ENCODE data around the gene ABCC8. TPM values are rescaled to one million over a fixed set of nuclear protein-coding genes. Genes with fewer than 3 reads are reported as not detected.

ABCC8 gene
- total and polyA plus RNA-seq, 2 donors (not counting 1 experiment from before 2014, with no cell fraction given): 0.03 to 0.17 TPM

DNA sequence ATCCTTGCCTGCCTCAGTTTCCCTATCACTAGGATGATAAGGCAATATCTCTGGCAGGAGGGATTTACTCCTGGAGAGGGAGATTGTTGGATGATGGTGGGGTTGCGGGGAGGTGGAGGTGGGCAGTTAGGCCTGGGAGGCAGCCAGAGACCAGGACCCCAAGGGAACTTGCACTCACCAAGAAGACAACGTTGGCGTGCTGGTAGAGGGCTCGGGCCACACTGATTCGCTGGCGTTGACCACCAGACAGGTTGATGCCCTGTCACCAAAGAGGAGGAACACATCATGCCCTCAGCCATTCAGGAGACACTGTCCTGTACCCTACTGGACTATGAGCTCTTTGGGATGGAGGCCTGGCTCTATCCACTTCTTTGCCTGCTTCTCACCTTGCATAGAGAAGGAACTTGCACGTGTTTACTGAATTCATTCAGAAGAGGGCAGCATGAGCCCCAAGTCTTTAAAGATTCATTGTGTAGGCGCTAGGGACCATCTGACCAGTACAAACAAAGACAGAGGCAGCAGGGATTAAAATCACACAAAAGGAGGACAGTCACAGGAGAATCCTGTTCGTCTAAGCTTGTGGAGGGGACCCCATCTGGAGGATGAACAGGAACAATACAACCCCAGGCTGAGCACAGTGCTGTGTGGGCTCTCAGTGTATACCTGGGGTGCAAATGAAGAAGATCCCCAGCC, 64.0 kb downstream of the ABCC8 start:
- peaks cover 0 to 6% (median 0%) of the 10 kb centered on the region in 4 experiments for H3K27me3 ChIP-seq (replicated peaks in 1 of 4; ENCODE audit: control extremely low read depth in 1 of 4, control insufficient read depth in 3 of 4, insufficient read depth in 4 of 4, low read length in 3 of 4)
- H3K4me2 ChIP-seq (replicated peaks; ENCODE audit: low read depth, low read length, poor library complexity, severe bottlenecking): no peak overlapping the region
- no peaks in the 10 kb centered on the region for H3K4me1 ChIP-seq (ENCODE audit: control insufficient read depth in 2 of 2, insufficient read depth in 2 of 2, low read length in 2 of 2)
- no peaks in the 10 kb centered on the region for H4K20me1 ChIP-seq (ENCODE audit: control insufficient read depth, insufficient read depth, low read length, poor library complexity, severe bottlenecking)
- TF ChIP-seq, protein P1, sequence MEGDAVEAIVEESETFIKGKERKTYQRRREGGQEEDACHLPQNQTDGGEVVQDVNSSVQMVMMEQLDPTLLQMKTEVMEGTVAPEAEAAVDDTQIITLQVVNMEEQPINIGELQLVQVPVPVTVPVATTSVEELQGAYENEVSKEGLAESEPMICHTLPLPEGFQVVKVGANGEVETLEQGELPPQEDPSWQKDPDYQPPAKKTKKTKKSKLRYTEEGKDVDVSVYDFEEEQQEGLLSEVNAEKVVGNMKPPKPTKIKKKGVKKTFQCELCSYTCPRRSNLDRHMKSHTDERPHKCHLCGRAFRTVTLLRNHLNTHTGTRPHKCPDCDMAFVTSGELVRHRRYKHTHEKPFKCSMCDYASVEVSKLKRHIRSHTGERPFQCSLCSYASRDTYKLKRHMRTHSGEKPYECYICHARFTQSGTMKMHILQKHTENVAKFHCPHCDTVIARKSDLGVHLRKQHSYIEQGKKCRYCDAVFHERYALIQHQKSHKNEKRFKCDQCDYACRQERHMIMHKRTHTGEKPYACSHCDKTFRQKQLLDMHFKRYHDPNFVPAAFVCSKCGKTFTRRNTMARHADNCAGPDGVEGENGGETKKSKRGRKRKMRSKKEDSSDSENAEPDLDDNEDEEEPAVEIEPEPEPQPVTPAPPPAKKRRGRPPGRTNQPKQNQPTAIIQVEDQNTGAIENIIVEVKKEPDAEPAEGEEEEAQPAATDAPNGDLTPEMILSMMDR (IDR thresholded peaks at IDR 0.05): no peak
- TF ChIP-seq EZH2 (IDR thresholded peaks at IDR 0.05; ENCODE audit: borderline replicate concordance, insufficient read depth, low read depth, low read length, poor library complexity, severe bottlenecking): no peak
- H3K9me3 ChIP-seq (ENCODE audit: control extremely low read depth in 1 of 3, control insufficient read depth in 2 of 3, insufficient read depth in 1 of 3, low read length in 2 of 3): peaks cover 0 to under 1% (median 0%) of the 10 kb centered on the region in 3 donors
- no peak overlapping the region for H3K27ac Mint-ChIP-seq
- H3K4me1 Mint-ChIP-seq: no peaks in the 10 kb centered on the region
- H3K27ac ChIP-seq (ENCODE audit: low read length in 2 of 2): no peak overlapping the region
- no peaks in the 10 kb centered on the region for H3K36me3 ChIP-seq (replicated peaks in 1 of 2; ENCODE audit: control extremely low read depth in 1 of 2, control insufficient read depth in 1 of 2, extremely low read depth in 1 of 2, insufficient read depth in 2 of 2, low read length in 1 of 2)
- ATAC-seq (ENCODE audit: low read depth): no peak
- H3K4me3 Mint-ChIP-seq: no peak overlapping the region
- no peak for DNase-seq
- H3K9me3 Mint-ChIP-seq (ENCODE audit: insufficient read depth): no peaks in the 10 kb centered on the region
- H3K79me2 ChIP-seq (ENCODE audit: control insufficient read depth, insufficient read depth, low read length): no peaks in the 10 kb centered on the region
- ChIA-PET CTCF (no interaction called here), POLR2A (no interaction called here)
- H2AFZ ChIP-seq (ENCODE audit: insufficient read depth, low read depth, low read length, poor library complexity, severe bottlenecking): no peak overlapping the region
- no peak overlapping the region for H3K9ac ChIP-seq (ENCODE audit: low read length)
- 82% methylated on average over 9 of the region's 9 CpGs for WGBS (ENCODE audit: insufficient coverage)
- H3K4me3 ChIP-seq (ENCODE audit: control extremely low read depth in 1 of 5, extremely low read depth in 1 of 5, insufficient read depth in 1 of 5, low read depth in 2 of 5, low read length in 4 of 5): no peak overlapping the region
- peaks cover 19% of the 10 kb centered on the region for H3K27me3 Mint-ChIP-seq
- intact Hi-C loops (cut with micrococcal nuclease): no loop called here

DNA sequence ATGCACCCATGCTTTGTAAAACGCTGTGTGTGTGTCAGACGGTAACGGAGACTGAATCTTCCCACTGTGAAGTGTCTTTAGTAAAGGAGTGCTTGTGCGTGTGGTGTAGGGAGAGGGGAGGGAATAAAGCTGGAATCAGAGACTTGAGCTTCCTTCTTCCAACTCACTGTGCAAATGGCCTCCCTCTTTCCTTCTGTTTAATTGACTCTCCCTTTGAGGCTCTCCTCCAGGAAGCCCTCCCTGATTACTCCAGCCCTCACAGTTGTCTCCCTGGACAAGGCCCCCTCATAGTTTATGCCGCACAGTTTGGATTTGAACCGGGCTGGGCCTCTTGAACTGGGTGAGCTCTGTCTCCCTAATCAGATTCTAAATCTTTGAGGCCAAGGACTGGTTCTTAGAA, 65.2 kb downstream of the ABCC8 start:
- Mint-ChIP-seq H3K4me3 (no peak overlapping the region), H3K27me3 (peaks cover 12% of the 10 kb centered on the region), H3K27ac (no peak overlapping the region), H3K4me1 (no peaks in the 10 kb centered on the region), H3K9me3 (ENCODE audit: insufficient read depth) (no peaks in the 10 kb centered on the region)
- no peak for DNase-seq
- ATAC-seq (ENCODE audit: low read depth): no peak
- Histone ChIP-seq H3K79me2 (ENCODE audit: control insufficient read depth, insufficient read depth, low read length) (no peaks in the 10 kb centered on the region), H2AFZ (ENCODE audit: insufficient read depth, low read depth, low read length, poor library complexity, severe bottlenecking) (no peak overlapping the region), H3K9me3 (ENCODE audit: control extremely low read depth in 1 of 3, control insufficient read depth in 2 of 3, insufficient read depth in 1 of 3, low read length in 2 of 3) (peaks cover 0 to 2% (median 0%) of the 10 kb centered on the region in 3 donors), H3K27me3 (replicated peaks in 1 of 4; ENCODE audit: control extremely low read depth in 1 of 4, control insufficient read depth in 3 of 4, insufficient read depth in 4 of 4, low read length in 3 of 4) (peaks cover 0 to 6% (median 0%) of the 10 kb centered on the region in 4 experiments), H3K27ac (ENCODE audit: low read length in 2 of 2) (no peak overlapping the region), H3K36me3 (replicated peaks in 1 of 2; ENCODE audit: control extremely low read depth in 1 of 2, control insufficient read depth in 1 of 2, extremely low read depth in 1 of 2, insufficient read depth in 2 of 2, low read length in 1 of 2) (no peaks in the 10 kb centered on the region), H4K20me1 (ENCODE audit: control insufficient read depth, insufficient read depth, low read length, poor library complexity, severe bottlenecking) (no peaks in the 10 kb centered on the region), H3K9ac (ENCODE audit: low read length) (no peak overlapping the region), H3K4me1 (ENCODE audit: control insufficient read depth in 2 of 2, insufficient read depth in 2 of 2, low read length in 2 of 2) (no peaks in the 10 kb centered on the region), H3K4me2 (replicated peaks; ENCODE audit: low read depth, low read length, poor library complexity, severe bottlenecking) (no peak overlapping the region), H3K4me3 (ENCODE audit: control extremely low read depth in 1 of 5, extremely low read depth in 1 of 5, insufficient read depth in 1 of 5, low read depth in 2 of 5, low read length in 4 of 5) (no peak overlapping the region)
- no peak for TF ChIP-seq EZH2 (IDR thresholded peaks at IDR 0.05; ENCODE audit: borderline replicate concordance, insufficient read depth, low read depth, low read length, poor library complexity, severe bottlenecking)
- TF ChIP-seq, protein P1 (IDR thresholded peaks at IDR 0.05): no peak
- WGBS (ENCODE audit: insufficient coverage): 83% methylated on average over 5 of the region's 6 CpGs
- intact Hi-C loops (cut with micrococcal nuclease): no loop called here
- ChIA-PET POLR2A (no interaction called here), CTCF (interaction anchor here (0.7 kb wide), 2 partner anchors 18 to 110 kb away, joined by 4 to 5 read pairs; no protein-coding TSS in a partner anchor)

Measured in B cell (primary cell).